Neural cell (in vitro differentiated cells): ENCODE data around the gene LGALSL.

ENCODE experiments used
- EP300 ChIP-seq: fragments of 450-650 bp; conservative IDR thresholded peaks from 2 replicates; pipeline ENCODE4 v1.6.1; 2014; ENCODE audit warnings: antibody characterized with exemption, mild to moderate bottlenecking, moderate library complexity; ENCODE audit not compliant: poor library complexity, severe bottlenecking
- EZH2 ChIP-seq: fragments of 200-600, 300-800 bp; shearing (Covaris generic), sonication (generic); IDR thresholded peaks from 2 replicates; pipeline ENCODE4 v1.6.1; 2014; ENCODE audit warnings: antibody characterized with exemption, low read length, borderline replicate concordance, mild to moderate bottlenecking; ENCODE audit not compliant: insufficient read depth, poor library complexity, severe bottlenecking
- MXI1 ChIP-seq: fragments of 450-650 bp; conservative IDR thresholded peaks from 2 replicates; pipeline ENCODE4 v1.6.1; 2014; ENCODE audit warnings: antibody characterized with exemption, mild to moderate bottlenecking; ENCODE audit not compliant: poor library complexity, severe bottlenecking
- POLR2AphosphoS5 ChIP-seq: IDR thresholded peaks from 2 replicates; pipeline ENCODE4 v1.6.1; 2012
- TF ChIP-seq, protein P1 (sequence below): fragments of 450-650 bp; IDR thresholded peaks from 2 replicates; pipeline ENCODE4 v1.5.1; 2014; ENCODE audit warnings: antibody characterized with exemption, mild to moderate bottlenecking, moderate library complexity; ENCODE audit not compliant: poor library complexity, severe bottlenecking

GRCh38 chr2:64502860-64503259 is 48.9 kb downstream of the LGALSL start:
- TF ChIP-seq, protein P1, sequence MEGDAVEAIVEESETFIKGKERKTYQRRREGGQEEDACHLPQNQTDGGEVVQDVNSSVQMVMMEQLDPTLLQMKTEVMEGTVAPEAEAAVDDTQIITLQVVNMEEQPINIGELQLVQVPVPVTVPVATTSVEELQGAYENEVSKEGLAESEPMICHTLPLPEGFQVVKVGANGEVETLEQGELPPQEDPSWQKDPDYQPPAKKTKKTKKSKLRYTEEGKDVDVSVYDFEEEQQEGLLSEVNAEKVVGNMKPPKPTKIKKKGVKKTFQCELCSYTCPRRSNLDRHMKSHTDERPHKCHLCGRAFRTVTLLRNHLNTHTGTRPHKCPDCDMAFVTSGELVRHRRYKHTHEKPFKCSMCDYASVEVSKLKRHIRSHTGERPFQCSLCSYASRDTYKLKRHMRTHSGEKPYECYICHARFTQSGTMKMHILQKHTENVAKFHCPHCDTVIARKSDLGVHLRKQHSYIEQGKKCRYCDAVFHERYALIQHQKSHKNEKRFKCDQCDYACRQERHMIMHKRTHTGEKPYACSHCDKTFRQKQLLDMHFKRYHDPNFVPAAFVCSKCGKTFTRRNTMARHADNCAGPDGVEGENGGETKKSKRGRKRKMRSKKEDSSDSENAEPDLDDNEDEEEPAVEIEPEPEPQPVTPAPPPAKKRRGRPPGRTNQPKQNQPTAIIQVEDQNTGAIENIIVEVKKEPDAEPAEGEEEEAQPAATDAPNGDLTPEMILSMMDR: no peak
- TF ChIP-seq MXI1: no peak
- no peak for TF ChIP-seq EP300
- TF ChIP-seq POLR2AphosphoS5: no peak
- TF ChIP-seq EZH2: no peak
